GM18867 (cell line): ENCODE data around the gene CUX1.
"Not testable (repeated sequence)": the region's sequence is repeated elsewhere in the genome, so short reads cannot be mapped to it uniquely, and the experiment has no call there.

Experiments
- ATAC-seq: cut with Tn5 transposase; IDR thresholded peaks from one replicate; pipeline ENCODE4 v1.9.1; 2021; ENCODE audit warnings: mild to moderate bottlenecking, moderate library complexity; ENCODE audit not compliant: unreplicated experiment

Gene CUX1

DNA sequence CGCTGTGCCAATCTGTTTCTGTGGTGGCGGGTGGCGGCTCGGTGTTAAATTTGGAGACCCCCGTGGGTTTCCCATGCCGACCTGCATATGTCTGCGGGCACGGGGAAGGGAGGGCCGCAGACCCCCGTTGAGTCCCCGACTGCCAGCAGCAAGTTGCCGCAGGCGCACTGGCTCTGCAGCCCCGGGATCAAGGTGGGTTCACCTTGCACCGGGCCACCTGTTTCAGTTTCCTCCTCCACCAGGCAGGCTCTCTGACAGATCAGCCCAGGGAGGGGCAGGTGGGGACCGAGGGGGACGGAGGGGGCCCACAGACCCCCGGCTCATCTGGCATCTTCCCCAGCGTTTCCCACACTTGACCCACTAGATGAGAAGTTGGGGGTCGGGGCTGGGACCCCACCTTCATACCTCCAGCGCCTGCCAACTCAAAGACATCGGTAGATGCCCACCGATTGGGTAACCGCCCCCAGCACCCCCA lies 95.9 kb downstream of the CUX1 start:
- ATAC-seq: no peak

- ATAC-seq: no peak
These were observed 96.4 kb downstream of the CUX1 start for GRCh38 chr7:101913851-101914250.

- ATAC-seq: no peak
These were observed 97.6 kb downstream of the CUX1 start for GRCh38 chr7:101915000-101915399.

DNA sequence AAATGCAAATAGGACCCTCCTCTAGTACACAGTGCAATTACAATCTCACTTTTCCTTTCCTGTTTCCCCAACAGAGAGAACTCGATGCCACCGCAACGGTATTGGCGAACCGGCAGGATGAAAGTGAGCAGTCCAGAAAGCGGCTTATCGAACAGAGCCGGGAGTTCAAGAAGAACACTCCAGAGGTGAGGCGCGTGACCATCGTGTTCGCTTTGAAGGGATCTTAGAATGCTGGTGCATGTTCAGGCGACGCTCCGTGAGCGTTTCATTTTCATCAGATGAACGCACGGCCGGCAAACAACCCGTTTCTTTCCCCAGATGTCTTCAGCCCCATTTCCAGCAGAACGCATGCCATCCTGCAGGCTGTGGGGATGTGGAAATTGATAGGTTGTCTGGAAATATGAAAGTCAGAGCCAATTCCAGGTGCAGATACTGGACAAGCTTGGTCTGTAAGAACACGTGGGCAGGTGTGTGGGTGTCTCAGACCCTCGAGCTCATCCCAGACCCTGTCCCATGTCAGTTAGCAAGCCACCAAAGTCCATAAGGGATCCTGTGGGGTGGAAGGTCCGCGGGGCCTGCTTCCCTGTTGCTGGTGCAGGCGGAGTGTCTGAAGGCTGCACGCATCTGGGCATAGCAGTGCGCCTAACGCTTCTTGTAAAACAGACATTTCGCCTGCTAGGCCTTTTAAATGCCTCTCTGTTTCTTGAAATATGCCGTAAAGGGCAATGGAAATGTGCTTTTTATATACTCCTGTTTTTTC lies 98.8 kb downstream of the CUX1 start:
- ATAC-seq: no peak

GRCh38 chr7:101916876-101917275 lies 99.5 kb downstream of the CUX1 start:
- no peak for ATAC-seq

DNA sequence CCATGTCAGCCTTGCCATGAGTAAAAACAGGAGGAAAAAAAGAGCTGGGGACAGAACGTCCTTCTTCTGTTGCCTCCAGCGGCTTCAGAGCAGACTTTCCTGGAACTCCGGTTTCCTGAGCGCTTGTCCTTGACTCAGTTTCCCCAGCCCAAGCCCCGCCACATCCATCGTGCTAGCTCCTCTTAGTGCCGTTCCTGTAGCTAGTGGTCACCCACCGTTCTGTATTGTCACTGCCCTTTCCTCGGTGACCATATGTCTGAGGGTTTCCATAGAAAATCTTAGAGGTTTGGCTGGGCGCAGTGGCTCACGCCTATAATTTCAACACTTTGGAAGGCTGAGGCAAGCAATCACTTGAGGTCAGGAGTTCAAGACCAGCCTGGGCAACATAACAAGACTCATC lies 100.1 kb downstream of the CUX1 start:
- no peak for ATAC-seq

DNA sequence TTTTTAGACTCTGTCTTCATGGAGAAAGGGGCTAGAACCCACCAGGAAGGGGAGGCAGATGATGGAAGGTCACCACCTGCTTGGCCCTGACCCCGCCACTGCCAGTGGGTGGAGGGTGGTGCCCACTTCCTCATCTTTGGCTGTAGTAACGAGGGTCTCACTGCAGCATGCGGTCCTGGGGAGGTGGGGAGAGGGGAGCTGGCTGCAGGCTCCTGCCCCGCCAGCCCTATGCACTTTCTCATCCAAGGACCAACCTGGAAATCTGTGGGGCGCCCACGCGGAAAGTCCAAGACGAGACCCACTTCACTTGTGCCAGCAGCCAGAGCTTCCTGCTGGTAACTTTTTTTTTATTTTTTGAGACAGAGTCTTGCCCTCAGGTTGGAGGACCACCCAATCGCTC lies 101.0 kb downstream of the CUX1 start:
- no peak for ATAC-seq

DNA sequence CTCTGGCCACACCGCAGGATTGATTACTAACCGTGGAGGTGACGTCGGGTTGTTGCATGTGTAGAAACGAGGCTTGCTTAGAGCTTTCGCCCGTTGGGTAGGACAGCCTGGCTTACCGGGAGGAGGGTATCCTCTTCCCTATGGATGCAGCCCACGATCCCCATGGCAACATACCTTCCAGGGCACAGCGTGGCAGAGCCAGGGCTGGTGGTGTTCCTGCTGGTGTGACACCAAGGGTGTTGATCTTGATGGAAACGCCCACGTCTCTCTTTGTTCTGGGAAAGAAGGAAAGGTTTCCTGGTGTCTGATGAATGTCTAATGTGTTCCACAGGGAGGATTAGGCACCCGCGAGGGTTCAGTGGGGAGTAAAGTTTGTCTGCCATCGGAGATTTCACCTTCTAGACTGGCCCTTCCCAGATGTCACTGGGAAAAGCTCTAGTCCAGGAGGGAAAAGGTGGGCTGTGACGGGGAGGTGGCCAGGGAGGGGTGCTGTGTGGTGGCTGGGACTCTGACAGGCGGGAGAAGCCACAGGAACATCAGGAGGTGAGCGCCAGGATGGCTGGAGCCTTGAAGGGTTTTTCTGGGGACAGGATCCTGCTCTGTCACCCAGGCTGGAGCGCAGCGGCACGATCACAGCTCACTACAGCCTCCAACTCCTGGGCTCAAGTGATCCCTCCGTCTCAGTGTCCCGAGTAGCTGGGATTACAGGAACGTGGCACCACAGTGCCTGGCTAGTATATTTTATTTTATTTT lies 102.1 kb downstream of the CUX1 start:
- no peak for ATAC-seq

GRCh38 chr7:101921061-101921460 lies 103.6 kb downstream of the CUX1 start:
- ATAC-seq: no peak

DNA sequence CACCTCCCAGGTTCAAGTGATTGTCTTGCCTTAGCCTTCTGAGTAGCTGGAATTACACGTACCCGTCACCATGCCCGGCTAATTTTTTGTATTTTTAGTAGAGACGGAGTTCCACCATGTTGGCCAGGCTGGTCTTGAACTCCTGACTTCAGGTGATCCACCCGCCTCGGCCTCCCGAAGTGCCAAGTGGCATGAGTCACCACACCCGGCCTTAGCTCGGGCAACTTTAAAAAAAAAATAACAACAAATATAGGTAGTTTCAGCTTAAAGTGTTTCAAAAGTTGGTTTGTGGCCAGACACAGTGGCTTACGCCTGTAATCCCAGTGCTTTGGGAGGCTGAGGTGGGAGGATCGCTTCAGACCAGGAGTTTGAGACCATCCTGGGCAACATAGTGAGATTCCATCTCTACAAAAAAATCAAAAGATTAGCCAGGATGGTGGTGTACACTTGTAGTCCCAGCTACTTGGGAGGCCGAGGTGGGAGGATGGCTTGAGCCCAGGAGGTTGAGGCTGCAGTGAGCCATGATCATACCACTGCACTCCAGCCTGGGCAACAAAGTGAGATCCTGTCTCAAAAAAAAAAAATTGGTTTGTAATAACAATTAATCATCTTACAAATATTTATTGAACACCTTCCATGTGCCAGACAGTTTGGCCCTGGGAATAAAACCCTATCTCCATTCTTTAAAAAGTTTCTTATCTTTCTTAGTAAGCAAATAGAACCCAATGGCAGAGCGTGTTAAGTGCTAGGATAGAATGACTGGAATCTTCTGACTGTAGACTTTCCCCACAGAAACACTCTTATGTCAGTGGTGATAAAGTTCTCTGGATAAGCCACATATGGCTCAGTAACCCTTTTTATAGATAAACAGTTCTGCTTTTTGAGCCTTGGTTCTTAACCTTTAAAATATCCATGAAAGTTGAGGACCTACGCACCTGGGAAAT lies 104.4 kb downstream of the CUX1 start:
- ATAC-seq: not testable (repeated sequence)

- no peak for ATAC-seq
These were observed 105.5 kb downstream of the CUX1 start for GRCh38 chr7:101922631-101923601.

DNA sequence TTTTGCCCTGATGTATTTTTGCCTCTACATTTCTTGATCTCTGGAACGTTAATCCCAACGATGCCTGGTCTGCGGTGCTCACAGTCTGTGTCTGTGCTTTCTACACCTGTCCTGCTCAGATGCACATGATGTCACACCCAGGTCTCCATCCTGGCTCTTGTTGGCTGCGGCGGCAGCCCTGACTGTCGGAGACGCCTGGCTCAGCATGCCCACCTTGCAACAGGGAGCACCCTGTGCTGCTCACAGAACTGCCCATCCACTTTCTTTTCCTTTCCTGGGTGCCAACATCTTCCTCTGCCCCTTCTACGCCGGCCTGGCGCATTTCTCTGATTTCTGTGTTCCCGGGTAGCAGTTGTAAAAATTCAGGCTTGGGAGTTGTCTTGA lies 106.2 kb downstream of the CUX1 start:
- no peak for ATAC-seq

DNA sequence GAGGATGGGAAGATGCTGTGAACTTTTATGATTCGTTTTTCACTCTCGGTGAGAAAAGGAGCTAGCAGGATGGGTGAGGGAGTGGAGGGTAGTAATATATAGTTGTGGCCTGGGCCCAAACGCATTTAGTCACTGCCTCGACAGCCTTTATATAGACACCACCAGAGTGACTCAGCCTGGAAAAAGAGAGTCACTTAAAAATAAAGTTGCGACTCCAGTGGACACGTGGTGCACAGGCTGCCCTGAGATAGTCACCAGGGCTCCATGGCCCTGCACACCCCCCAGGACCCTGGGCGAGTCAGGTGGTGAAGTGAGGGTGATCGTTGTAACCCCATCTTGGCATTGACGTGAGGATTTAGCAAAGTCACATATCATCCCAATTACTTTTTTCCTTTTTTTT lies 106.7 kb downstream of the CUX1 start:
- ATAC-seq: no peak

GRCh38 chr7:101926265-101926664 lies 108.8 kb downstream of the CUX1 start:
- ATAC-seq: no peak

- no peak for ATAC-seq
These were observed 110.0 kb downstream of the CUX1 start for GRCh38 chr7:101927389-101927788.

DNA sequence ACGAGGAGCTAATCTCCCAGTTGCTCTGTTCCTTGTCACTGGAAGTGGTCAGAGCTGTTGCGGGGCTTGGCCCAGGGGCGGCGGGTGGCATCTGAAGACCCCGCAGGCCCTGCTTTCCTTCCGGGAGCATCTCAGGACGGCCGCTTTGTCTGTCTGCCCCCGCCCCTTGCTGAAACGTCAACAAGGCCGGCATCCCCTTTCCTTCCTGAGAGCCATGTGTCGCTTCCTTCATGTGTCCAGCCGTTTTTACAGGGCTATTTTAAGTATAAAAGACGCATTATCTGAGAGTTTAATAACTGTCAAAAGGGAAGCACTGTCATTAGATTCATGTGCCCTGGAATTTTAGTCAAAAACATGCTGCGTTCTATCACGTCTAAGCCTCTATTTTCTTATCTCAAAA lies 110.4 kb downstream of the CUX1 start:
- ATAC-seq: no peak

DNA sequence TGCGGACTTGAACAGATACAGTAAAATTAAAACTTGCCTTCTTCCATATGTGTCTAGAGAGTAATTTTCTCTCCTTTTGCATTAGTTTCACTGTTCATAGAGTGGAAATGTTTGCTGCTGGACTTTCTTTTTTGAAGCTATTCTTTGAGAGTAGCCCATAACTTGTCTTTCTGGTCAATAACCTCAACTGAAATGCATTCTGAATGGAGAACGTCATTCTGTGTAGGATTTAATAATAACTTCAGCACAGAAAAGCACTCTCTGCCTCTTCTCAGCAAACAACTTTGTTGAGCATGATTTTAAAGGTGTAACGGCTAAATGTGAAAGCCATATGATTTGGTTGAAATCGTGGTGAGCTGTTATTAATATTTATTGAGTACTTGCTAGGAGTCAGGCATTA lies 111.8 kb downstream of the CUX1 start:
- ATAC-seq: no peak

DNA sequence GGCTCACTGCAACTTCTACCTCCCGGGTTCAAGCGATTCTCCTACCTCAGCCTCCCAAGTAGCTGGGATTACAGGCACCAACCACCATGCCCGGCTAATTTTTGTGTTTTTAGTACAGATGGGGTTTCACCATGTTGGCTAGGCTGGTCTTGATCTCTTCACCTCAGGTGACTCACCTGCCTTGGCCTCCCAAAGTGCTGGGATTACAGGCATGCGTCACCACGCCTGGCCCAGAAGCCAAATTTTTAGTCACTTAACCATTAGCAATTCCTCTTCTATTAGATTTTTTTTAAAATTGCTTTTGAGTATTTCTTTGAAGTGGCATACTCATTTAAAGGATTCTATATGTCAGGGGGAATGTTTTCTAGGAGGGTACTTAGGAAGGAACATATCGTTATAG lies 112.5 kb downstream of the CUX1 start:
- not testable (repeated sequence) for ATAC-seq

DNA sequence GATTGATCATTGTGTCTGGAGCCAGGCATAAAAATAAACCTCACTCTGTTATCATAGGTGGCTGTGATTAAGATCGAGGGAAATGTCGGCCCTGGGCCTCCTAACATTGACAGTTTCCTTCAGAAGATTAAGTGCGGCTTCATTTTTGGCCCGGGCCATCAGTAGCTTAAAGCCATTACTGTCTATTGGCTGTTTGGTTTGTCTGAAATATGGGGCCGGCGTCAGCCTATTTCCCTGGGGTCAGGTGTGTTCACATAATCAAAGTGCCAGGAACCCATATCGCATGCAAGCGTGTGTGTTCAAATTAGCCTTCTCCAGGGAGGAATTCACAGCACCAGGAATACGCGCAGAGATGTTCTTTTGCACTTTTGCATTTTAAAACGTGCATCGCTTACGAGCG lies 114.7 kb downstream of the CUX1 start:
- ATAC-seq: no peak

- no peak for ATAC-seq
These were observed 115.6 kb downstream of the CUX1 start for GRCh38 chr7:101933028-101933427.
